Vagina (tissue), 2 donors: ENCODE results near the gene CYB561A3. TPM values are rescaled to one million over a fixed set of nuclear protein-coding genes. Genes with fewer than 3 reads are reported as not detected.

ENCODE experiments used
- DNase-seq, 2 donors: peaks; one replicate each; pipeline ENCODE4 v3.0.0-alpha.2; 2017; ENCODE audit errors: extremely low spot score in 2 of 2
- H3K27ac ChIP-seq: fragments of 200-600 bp; sonication (generic); one replicate; pipeline ENCODE4 v1.5.1; 2019
- H3K27me3 ChIP-seq: fragments of 200-600 bp; sonication (generic); one replicate; pipeline ENCODE4 v1.5.1; 2019
- H3K36me3 ChIP-seq, 2 donors: fragments of 200-600 bp; sonication (generic); one replicate each; pipeline ENCODE4 v1.5.1; 2017 to 2019
- H3K4me1 ChIP-seq: fragments of 200-600 bp; sonication (generic); one replicate; pipeline ENCODE4 v1.5.1; 2019
- H3K4me3 ChIP-seq, 2 donors: fragments of 200-600 bp; sonication (generic); 1 replicate in 1 of 2; 2 replicates in 1 of 2; pipeline ENCODE4 v1.5.1; 2016 to 2019
- H3K9me3 ChIP-seq: fragments of 200-600 bp; sonication (generic); one replicate; pipeline ENCODE4 v1.5.1; 2019
- CTCF ChIP-seq, 3 experiments: fragments of 450-650 bp in 2 of 3; fragments of 200-600 bp in 1 of 3; sonication (generic) in 1 of 3; IDR thresholded peaks; one replicate each; pipeline ENCODE4 v1.5.1; 2017 to 2019; ENCODE audit warnings: antibody characterized with exemption in 3 of 3, mild to moderate bottlenecking in 2 of 3, moderate library complexity in 2 of 3
- POLR2A ChIP-seq, 2 donors: fragments of 450-650 bp; IDR thresholded peaks; one replicate each; pipeline ENCODE4 v1.6.1; 2017; ENCODE audit warnings: antibody characterized with exemption in 2 of 2, mild to moderate bottlenecking in 2 of 2, moderate library complexity in 2 of 2
- POLR2AphosphoS5 ChIP-seq, 2 donors: sonication (generic); formaldehyde crosslinking; IDR thresholded peaks; one replicate each; pipeline ENCODE4 v1.9.0; 2017; ENCODE audit warnings: antibody characterized with exemption in 2 of 2, mild to moderate bottlenecking in 2 of 2, low read depth in 1 of 2; ENCODE audit not compliant: insufficient read depth in 1 of 2
- intact Hi-C: fragments of 100-400 bp; cut with DNase I; formaldehyde crosslinking; loops from one replicate; pipeline ENCODE4 v1.15.1; 2023
- total RNA-seq: library from RNA; depleted of rRNA; stranded (reverse); fragments of >200 nt; gene quantifications from one replicate; pipeline ENCODE4 v1.2.3, GENCODE V29; 2016

The CYB561A3 gene
- total RNA-seq, 1 donor from 2014 or later = 26.5 TPM

GRCh38 chr11:61356706-61357105 is 5.0 kb downstream of the CYB561A3 start:
- intact Hi-C loops = no loop called here
- DNase-seq = no peak
- peaks cover 0 to 28% of the 10 kb centered on the region in 2 donors for H3K36me3 ChIP-seq
- no peaks in the 10 kb centered on the region for H3K27me3 ChIP-seq
- TF ChIP-seq CTCF (IDR thresholded peaks at IDR 0.05) (no peak), POLR2AphosphoS5 (IDR thresholded peaks at IDR 0.05; ENCODE audit: insufficient read depth in 1 of 2, low read depth in 1 of 2) (no peak), POLR2A (IDR thresholded peaks at IDR 0.05) (no peak)
- peaks cover 29% of the 10 kb centered on the region for H3K4me1 ChIP-seq
- no peaks in the 10 kb centered on the region for H3K9me3 ChIP-seq
- no peak overlapping the region for H3K4me3 ChIP-seq
- H3K27ac ChIP-seq = no peak overlapping the region

- TF ChIP-seq CTCF (IDR thresholded peaks at IDR 0.05) (no peak), POLR2A (IDR thresholded peaks at IDR 0.05) (no peak), POLR2AphosphoS5 (IDR thresholded peaks at IDR 0.05; ENCODE audit: insufficient read depth in 1 of 2, low read depth in 1 of 2) (no peak)
- Histone ChIP-seq H3K36me3 (peaks cover 0 to 48% of the 10 kb centered on the region in 2 donors), H3K4me1 (peaks cover 7% of the 10 kb centered on the region), H3K9me3 (no peaks in the 10 kb centered on the region), H3K27ac (no peak overlapping the region), H3K27me3 (no peaks in the 10 kb centered on the region), H3K4me3 (no peak overlapping the region)
- DNase-seq = no peak
- intact Hi-C loops = no loop called here
Observed at GRCh38 chr11:61354208-61354607, 7.5 kb downstream of the CYB561A3 start.

GRCh38 chr11:61353131-61354067 is 8.3 kb downstream of the CYB561A3 start:
- H3K4me1 ChIP-seq = no peaks in the 10 kb centered on the region
- TF ChIP-seq CTCF (IDR thresholded peaks at IDR 0.05) = no peak
- TF ChIP-seq POLR2A (IDR thresholded peaks at IDR 0.05) = no peak
- no peak for TF ChIP-seq POLR2AphosphoS5 (IDR thresholded peaks at IDR 0.05; ENCODE audit: insufficient read depth in 1 of 2, low read depth in 1 of 2)
- no peak overlapping the region for H3K27ac ChIP-seq
- no peak overlapping the region for H3K4me3 ChIP-seq
- no peaks in the 10 kb centered on the region for H3K27me3 ChIP-seq
- H3K9me3 ChIP-seq = no peaks in the 10 kb centered on the region
- DNase-seq = no peak
- H3K36me3 ChIP-seq = peaks cover 0 to 54% of the 10 kb centered on the region in 2 donors
- intact Hi-C loops = no loop called here

- H3K4me1 ChIP-seq = no peaks in the 10 kb centered on the region
- intact Hi-C loops = no loop called here
- H3K27ac ChIP-seq = no peak overlapping the region
- H3K9me3 ChIP-seq = no peaks in the 10 kb centered on the region
- no peak overlapping the region for H3K4me3 ChIP-seq
- no peak for TF ChIP-seq CTCF (IDR thresholded peaks at IDR 0.05)
- TF ChIP-seq POLR2AphosphoS5 (IDR thresholded peaks at IDR 0.05; ENCODE audit: insufficient read depth in 1 of 2, low read depth in 1 of 2) = no peak
- TF ChIP-seq POLR2A (IDR thresholded peaks at IDR 0.05) = no peak
- peaks cover 0 to 55% of the 10 kb centered on the region in 2 donors for H3K36me3 ChIP-seq
- no peaks in the 10 kb centered on the region for H3K27me3 ChIP-seq
- no peak for DNase-seq
Observed at GRCh38 chr11:61352038-61352437, 9.6 kb downstream of the CYB561A3 start.

GRCh38 chr11:61350803-61351202 is 10.9 kb downstream of the CYB561A3 start:
- Histone ChIP-seq H3K4me3 (no peak overlapping the region), H3K27me3 (no peaks in the 10 kb centered on the region), H3K9me3 (no peaks in the 10 kb centered on the region), H3K27ac (no peak overlapping the region), H3K4me1 (no peaks in the 10 kb centered on the region), H3K36me3 (peaks cover 0 to 55% of the 10 kb centered on the region in 2 donors)
- no peak for DNase-seq
- intact Hi-C loops = no loop called here
- TF ChIP-seq CTCF (IDR thresholded peaks at IDR 0.05) (no peak), POLR2A (IDR thresholded peaks at IDR 0.05) (no peak), POLR2AphosphoS5 (IDR thresholded peaks at IDR 0.05; ENCODE audit: insufficient read depth in 1 of 2, low read depth in 1 of 2) (no peak)
